Cardiac muscle cell (in vitro differentiated cells and primary cell): ENCODE results near the gene ZNF521. TPM values are rescaled to one million over a fixed set of nuclear protein-coding genes. Genes with fewer than 3 reads are reported as not detected.

Experiments used
- DNase-seq, 2 donors: peaks; one replicate each; pipeline versions ENCODE4 v3.0.0 to v3.0.0-alpha.2; 2010 to 2017; ENCODE audit warnings: low read depth in 1 of 2, low spot score in 1 of 2
- H3K27ac ChIP-seq: fragments of 200-600 bp; sonication (generic); 2 replicates; pipeline ENCODE4 v1.5.1; 2016
- H3K27me3 ChIP-seq: fragments of 200-600 bp; sonication (generic); 2 replicates; pipeline ENCODE4 v1.6.0; 2016; ENCODE audit warnings: control low read depth
- H3K36me3 ChIP-seq: fragments of 200-600 bp; sonication (generic); 2 replicates; pipeline ENCODE4 v1.5.1; 2016; ENCODE audit warnings: control low read depth
- H3K4me1 ChIP-seq: fragments of 200-600 bp; sonication (generic); 2 replicates; pipeline ENCODE4 v1.8.1; 2017; ENCODE audit warnings: low read depth, mild to moderate bottlenecking, mixed run types
- H3K4me3 ChIP-seq: fragments of 200-600 bp; sonication (generic); 2 replicates; pipeline ENCODE4 v1.5.1; 2016; ENCODE audit warnings: mild to moderate bottlenecking
- H3K9me3 ChIP-seq: fragments of 200-600 bp; sonication (generic); 2 replicates; pipeline ENCODE4 v1.5.1; 2017; ENCODE audit warnings: low read depth, mild to moderate bottlenecking, control low read depth
- polyA plus RNA-seq: library from polyadenylated mRNA; unstranded; fragments of >200 nt; fragmentation: Nextera tagmentation; extraction: Ambion mirVana; gene quantifications from 2 replicates; pipeline ENCODE4 v1.2.1, GENCODE V29; 2016
- total RNA-seq: library from RNA; depleted of rRNA; stranded (reverse); fragments of >200 nt; gene quantifications from 2 replicates; pipeline ENCODE4 v1.2.3, GENCODE V29; 2016
- TF ChIP-seq, protein P1 (sequence below): IDR thresholded peaks from 2 replicates; pipeline ENCODE4 v1.5.1; 2012; ENCODE audit warnings: low read depth, mild to moderate bottlenecking, low read length

The ZNF521 gene
- total and polyA plus RNA-seq, 2 experiments from 2014 or later: 34.2 to 442 TPM

DNA sequence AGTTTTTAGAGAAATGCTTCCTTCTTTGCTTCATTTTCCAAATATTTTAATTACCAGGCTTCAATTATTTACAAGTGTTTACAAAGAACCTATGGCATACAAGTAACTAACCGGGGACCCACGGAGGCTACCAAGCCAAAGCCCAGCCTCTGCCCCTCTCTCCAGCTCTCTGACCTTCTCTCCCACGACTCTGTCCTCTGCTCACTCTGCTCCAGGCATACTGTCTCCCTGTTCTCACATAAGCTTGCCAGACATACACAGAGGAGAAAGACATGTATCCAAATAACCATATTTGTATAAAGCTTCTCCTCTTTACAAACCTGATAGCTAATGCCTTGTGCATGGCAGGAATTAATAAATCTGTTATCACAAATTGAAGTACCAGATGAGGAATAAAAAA is 141.3 kb downstream of the ZNF521 start:
- Histone ChIP-seq H3K4me3 (no peak overlapping the region), H3K27me3 (no peaks in the 10 kb centered on the region), H3K4me1 (peaks cover 15% of the 10 kb centered on the region), H3K9me3 (no peaks in the 10 kb centered on the region), H3K27ac (peak overlapping the region; percentile 36), H3K36me3 (no peaks in the 10 kb centered on the region)
- TF ChIP-seq, protein P1, sequence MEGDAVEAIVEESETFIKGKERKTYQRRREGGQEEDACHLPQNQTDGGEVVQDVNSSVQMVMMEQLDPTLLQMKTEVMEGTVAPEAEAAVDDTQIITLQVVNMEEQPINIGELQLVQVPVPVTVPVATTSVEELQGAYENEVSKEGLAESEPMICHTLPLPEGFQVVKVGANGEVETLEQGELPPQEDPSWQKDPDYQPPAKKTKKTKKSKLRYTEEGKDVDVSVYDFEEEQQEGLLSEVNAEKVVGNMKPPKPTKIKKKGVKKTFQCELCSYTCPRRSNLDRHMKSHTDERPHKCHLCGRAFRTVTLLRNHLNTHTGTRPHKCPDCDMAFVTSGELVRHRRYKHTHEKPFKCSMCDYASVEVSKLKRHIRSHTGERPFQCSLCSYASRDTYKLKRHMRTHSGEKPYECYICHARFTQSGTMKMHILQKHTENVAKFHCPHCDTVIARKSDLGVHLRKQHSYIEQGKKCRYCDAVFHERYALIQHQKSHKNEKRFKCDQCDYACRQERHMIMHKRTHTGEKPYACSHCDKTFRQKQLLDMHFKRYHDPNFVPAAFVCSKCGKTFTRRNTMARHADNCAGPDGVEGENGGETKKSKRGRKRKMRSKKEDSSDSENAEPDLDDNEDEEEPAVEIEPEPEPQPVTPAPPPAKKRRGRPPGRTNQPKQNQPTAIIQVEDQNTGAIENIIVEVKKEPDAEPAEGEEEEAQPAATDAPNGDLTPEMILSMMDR: no peak
- DNase-seq: no peak

DNA sequence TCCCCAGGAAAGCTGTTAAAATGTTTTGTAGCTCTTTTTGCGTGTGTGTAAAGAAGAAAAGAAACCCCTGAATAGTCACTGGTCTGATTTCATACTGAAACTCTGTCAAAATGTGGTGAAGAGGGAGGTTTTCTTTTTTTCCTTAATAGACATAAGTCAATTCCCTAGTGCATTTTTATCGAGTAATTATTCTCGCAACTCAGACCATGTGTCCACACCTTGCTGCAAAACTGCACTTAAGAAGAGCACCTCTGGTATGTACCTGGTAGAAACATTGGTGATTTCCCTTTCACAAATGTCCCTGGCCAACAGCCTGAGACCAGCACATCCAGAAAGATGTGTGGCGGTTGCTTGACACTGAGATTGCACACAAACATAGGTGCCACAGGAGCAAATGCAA is 159.9 kb downstream of the ZNF521 start:
- Histone ChIP-seq H3K4me3 (no peak overlapping the region), H3K27me3 (no peaks in the 10 kb centered on the region), H3K4me1 (peaks cover 3% of the 10 kb centered on the region), H3K36me3 (no peaks in the 10 kb centered on the region), H3K9me3 (no peaks in the 10 kb centered on the region), H3K27ac (no peak overlapping the region)
- no peak for DNase-seq
- TF ChIP-seq, protein P1: no peak

DNA sequence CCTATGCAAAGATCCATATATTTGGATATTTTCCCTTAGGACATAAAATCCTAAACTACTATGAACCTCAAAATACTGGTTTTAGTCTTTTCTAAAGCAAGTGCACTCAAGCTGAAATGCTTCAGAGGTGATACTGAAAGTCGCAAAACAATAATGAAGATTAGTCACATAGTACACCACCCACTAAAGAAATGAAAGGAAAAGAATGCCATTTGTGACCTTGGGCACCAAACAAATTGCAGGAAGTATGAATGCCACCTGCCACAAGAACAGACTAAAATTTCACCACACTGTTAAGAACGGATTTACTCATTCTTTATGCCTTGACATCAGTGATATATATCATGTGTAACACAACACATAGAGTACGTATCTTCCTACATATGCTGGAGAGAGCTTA is 161.5 kb downstream of the ZNF521 start:
- H3K4me1 ChIP-seq: peaks cover 3% of the 10 kb centered on the region

DNA sequence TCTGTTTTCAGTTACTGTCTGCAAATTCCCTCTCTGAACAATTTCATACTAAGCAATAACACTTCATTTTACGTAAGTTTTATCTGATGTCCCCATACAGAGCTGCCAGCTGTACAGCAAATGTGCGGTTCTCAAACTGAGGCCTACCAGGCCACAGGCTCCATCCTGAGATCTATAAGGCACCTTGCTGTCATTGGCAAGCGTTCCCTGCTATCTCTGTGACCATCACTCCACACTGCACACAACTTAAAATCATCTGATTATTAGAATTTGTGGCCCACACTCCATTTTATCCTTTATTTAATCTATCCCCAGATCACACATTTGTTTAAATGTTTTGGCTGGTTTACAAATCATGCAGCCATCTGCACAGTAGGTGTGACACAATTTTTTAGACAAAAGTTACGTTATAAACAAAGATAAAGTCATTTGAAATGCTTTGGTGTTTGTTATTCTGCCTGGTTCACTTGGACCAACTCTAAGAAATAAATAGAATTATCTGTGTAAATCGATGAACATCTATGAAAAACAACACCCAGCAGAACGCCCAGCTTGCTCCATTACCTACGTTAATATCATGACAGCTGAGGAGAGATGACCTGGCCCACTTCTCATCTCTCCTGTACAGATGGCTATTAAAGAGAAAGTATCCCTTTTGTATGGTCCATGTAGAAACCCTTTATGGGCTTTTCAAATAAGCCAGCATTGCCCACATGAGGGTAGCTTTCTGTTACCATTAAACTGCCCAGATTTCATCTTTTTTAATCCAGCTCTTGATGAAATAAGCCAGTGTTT is 162.4 kb downstream of the ZNF521 start:
- Histone ChIP-seq H3K4me3 (no peak overlapping the region), H3K4me1 (peaks cover 3% of the 10 kb centered on the region), H3K9me3 (no peaks in the 10 kb centered on the region), H3K27me3 (no peaks in the 10 kb centered on the region), H3K27ac (no peak overlapping the region), H3K36me3 (no peaks in the 10 kb centered on the region)
- TF ChIP-seq, protein P1: no peak
- no peak for DNase-seq

More for the DNA sequence above, 161.5 kb downstream of the ZNF521 start:
- Histone ChIP-seq H3K4me3 (no peak overlapping the region), H3K27ac (no peak overlapping the region), H3K27me3 (no peaks in the 10 kb centered on the region), H3K9me3 (no peaks in the 10 kb centered on the region), H3K36me3 (no peaks in the 10 kb centered on the region)
- no peak for DNase-seq
- TF ChIP-seq, protein P1: no peak

DNA sequence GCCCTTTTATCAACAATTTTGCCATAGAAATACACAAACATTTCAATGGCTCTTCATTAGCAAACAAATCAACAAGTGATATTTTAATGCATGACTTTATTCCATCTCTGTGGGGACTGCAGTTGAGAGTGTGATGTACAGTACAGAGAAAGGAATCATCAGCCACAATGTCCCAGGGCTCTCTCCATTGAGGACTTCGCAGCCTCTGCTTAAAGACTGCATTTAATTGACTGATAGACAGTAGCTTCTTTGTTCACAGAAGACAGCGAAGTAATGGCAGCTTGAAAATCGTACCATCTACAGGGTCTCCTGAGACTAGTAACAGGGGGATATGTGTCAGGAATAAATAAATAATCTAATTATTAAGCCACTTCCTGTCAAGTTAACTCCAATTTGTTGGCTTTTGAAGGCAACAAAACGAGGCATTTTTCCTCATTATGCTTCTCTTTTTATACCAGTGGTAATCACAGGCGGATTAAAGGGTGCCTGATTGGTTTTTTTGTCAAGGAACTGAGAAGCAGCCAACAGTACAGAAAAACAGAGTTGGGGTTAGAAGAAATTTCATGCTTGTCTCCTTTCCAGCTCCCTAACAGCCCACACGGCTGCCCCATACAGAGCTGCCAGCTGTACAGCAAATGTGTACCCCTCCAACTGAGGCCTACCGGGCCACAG is 164.3 kb downstream of the ZNF521 start:
- TF ChIP-seq, protein P1: no peak
- Histone ChIP-seq H3K9me3 (no peaks in the 10 kb centered on the region), H3K27ac (no peak overlapping the region), H3K27me3 (no peaks in the 10 kb centered on the region), H3K36me3 (no peaks in the 10 kb centered on the region), H3K4me3 (no peak overlapping the region), H3K4me1 (peaks cover 5% of the 10 kb centered on the region)
- no peak for DNase-seq
